ENCODE data around the gene OPRL1. TPM values are rescaled to one million over a fixed set of nuclear protein-coding genes. Genes with fewer than 3 reads are reported as not detected.

The OPRL1 gene
- total RNA-seq, 1 experiment from 2014 or later = 1.5 TPM

GRCh38 chr20:64078934-64079272 is 979 bp upstream of the OPRL1 start:
- TSS peak; percentile 56 for BruUV-seq (replicated peaks)
- Histone ChIP-seq H2AFZ (peak overlapping the region; percentile 96), H3F3A (ENCODE audit: insufficient read depth, low read depth) (peaks cover 27% of the 10 kb centered on the region), H3K4me3 (peak overlapping the region; percentile 94), H3K9me3 (ENCODE audit: insufficient read depth, low read depth) (no peaks in the 10 kb centered on the region), H3K4me1 (replicated peaks; ENCODE audit: insufficient read depth) (peaks cover 14% of the 10 kb centered on the region), H3K27me3 (ENCODE audit: insufficient read depth, low read depth) (peaks cover 15% of the 10 kb centered on the region; the same call in 1 of the 2 replicates), H3K4me2 (peak overlapping the region; percentile 99), H3K9me2 (ENCODE audit: insufficient read depth) (no peaks in the 10 kb centered on the region), H4K20me1 (ENCODE audit: insufficient read depth) (peaks cover 8% of the 10 kb centered on the region; the same call in 1 of the 2 replicates), H3K79me2 (ENCODE audit: low read depth) (peaks cover 12% of the 10 kb centered on the region), H3K36me3 (ENCODE audit: low read depth) (no peaks in the 10 kb centered on the region), H3K27ac (no peak overlapping the region)
- intact Hi-C loops (cut with micrococcal nuclease; ENCODE audit: unreplicated experiment) = loop anchor here (1.0 to 2.0 kb wide), 2 partner anchors 13 to 16 kb away; partner anchors contain the start of gene TCEA2
- no peak for DNase-seq
- no peak for TF ChIP-seq EZH2 (IDR thresholded peaks at IDR 0.05; ENCODE audit: low read depth)
- TF ChIP-seq CTCF (conservative IDR thresholded peaks at IDR 0.05) = no peak
- POLR2A ChIA-PET (ENCODE audit: unreplicated experiment) = no interaction called here
- CTCF ChIA-PET = no interaction called here

- no TSS peak for BruUV-seq (replicated peaks)
- ChIA-PET CTCF (no interaction called here), POLR2A (ENCODE audit: unreplicated experiment) (no interaction called here)
- Histone ChIP-seq H4K20me1 (ENCODE audit: insufficient read depth) (peaks cover 8% of the 10 kb centered on the region; the same call in 1 of the 2 replicates), H3K27me3 (ENCODE audit: insufficient read depth, low read depth) (peaks cover 20% of the 10 kb centered on the region), H3K9me3 (ENCODE audit: insufficient read depth, low read depth) (no peaks in the 10 kb centered on the region), H2AFZ (peak within 1 kb of the TSS; percentile 96), H3K4me1 (replicated peaks; ENCODE audit: insufficient read depth) (peaks cover 14% of the 10 kb centered on the region), H3K27ac (no peak within 1 kb of the TSS), H3K4me3 (peak within 1 kb of the TSS; percentile 94), H3K4me2 (peak within 1 kb of the TSS; percentile 99), H3K9me2 (ENCODE audit: insufficient read depth) (no peaks in the 10 kb centered on the region), H3K36me3 (ENCODE audit: low read depth) (no peaks in the 10 kb centered on the region), H3F3A (ENCODE audit: insufficient read depth, low read depth) (peaks cover 27% of the 10 kb centered on the region), H3K79me2 (ENCODE audit: low read depth) (peaks cover 12% of the 10 kb centered on the region)
- peak in 1 of 2 experiments; percentile 88 for DNase-seq
- intact Hi-C loops (cut with micrococcal nuclease; ENCODE audit: unreplicated experiment) = loop anchor here (1.0 to 5.0 kb wide), 3 partner anchors 13 to 43 kb away; partner anchors contain the start of gene TCEA2
- no peak for TF ChIP-seq EZH2 (IDR thresholded peaks at IDR 0.05; ENCODE audit: low read depth)
- no peak for TF ChIP-seq CTCF (conservative IDR thresholded peaks at IDR 0.05)
Measured at GRCh38 chr20:64079273-64080012, 439 bp upstream of the OPRL1 start, which contains the start of gene RGS19. Gene RGS19 (minus strand): TSS chr20:64079518. CDS start chr20:64076886, 2,632 bp downstream.

- Histone ChIP-seq H3K4me3 (no peak overlapping the region), H3K79me2 (ENCODE audit: low read depth) (peaks cover 12% of the 10 kb centered on the region), H3K4me1 (replicated peaks; ENCODE audit: insufficient read depth) (peaks cover 14% of the 10 kb centered on the region), H3K27ac (no peak overlapping the region), H4K20me1 (ENCODE audit: insufficient read depth) (peaks cover 8% of the 10 kb centered on the region; the same call in 1 of the 2 replicates), H2AFZ (no peak overlapping the region), H3K36me3 (ENCODE audit: low read depth) (no peaks in the 10 kb centered on the region), H3K9me2 (ENCODE audit: insufficient read depth) (no peaks in the 10 kb centered on the region), H3K4me2 (peak overlapping the region; percentile 75), H3K9me3 (ENCODE audit: insufficient read depth, low read depth) (no peaks in the 10 kb centered on the region), H3K27me3 (ENCODE audit: insufficient read depth, low read depth) (peaks cover 33% of the 10 kb centered on the region), H3F3A (ENCODE audit: insufficient read depth, low read depth) (peaks cover 27% of the 10 kb centered on the region)
- intact Hi-C loops (cut with micrococcal nuclease; ENCODE audit: unreplicated experiment) = loop anchor here (5.0 kb wide), 1 partner anchor 41 kb away; no protein-coding TSS in a partner anchor
- BruUV-seq (replicated peaks) = no TSS peak
- POLR2A ChIA-PET (ENCODE audit: unreplicated experiment) = interaction anchor here (0.5 kb wide), 2 partner anchors 202 to 1378 kb away, joined by 4 read pairs; no protein-coding TSS in a partner anchor
- CTCF ChIA-PET = no interaction called here
- no peak for DNase-seq
- TF ChIP-seq CTCF (conservative IDR thresholded peaks at IDR 0.05) (no peak), EZH2 (IDR thresholded peaks at IDR 0.05; ENCODE audit: low read depth) (no peak)
Measured at GRCh38 chr20:64080813-64081623, 1.1 kb downstream of the OPRL1 start.

Data from PC-9 (cell line).